Mucosa of descending colon (tissue), 3 donors: Measurements from ENCODE around the gene ZNF653. TPM values are rescaled to one million over a fixed set of nuclear protein-coding genes. Genes with fewer than 3 reads are reported as not detected.
"Not testable (repeated sequence)": the region's sequence is repeated elsewhere in the genome, so short reads cannot be mapped to it uniquely, and the experiment has no call there.

Source experiments
- ATAC-seq: fragments of 200-7000 bp; cut with Tn5 transposase; one replicate; pipeline ENCODE4 v1.9.1; 2020; ENCODE audit warnings: mild to moderate bottlenecking, moderate library complexity
- DNase-seq, 3 donors: peaks; one replicate each; pipeline ENCODE4 v3.0.0-alpha.2; 2020
- H3K36me3 ChIP-seq: fragments of 200-600 bp; one replicate; pipeline ENCODE4 v1.8.0; 2021; ENCODE audit warnings: low read depth, mild to moderate bottlenecking
- H3K4me1 ChIP-seq: fragments of 200-600 bp; one replicate; pipeline ENCODE4 v1.8.0; 2021; ENCODE audit warnings: low read depth, mild to moderate bottlenecking
- H3K4me3 ChIP-seq: fragments of 200-600 bp; one replicate; pipeline ENCODE4 v1.8.0; 2021; ENCODE audit warnings: mild to moderate bottlenecking
- H3K9me3 ChIP-seq: fragments of 200-600 bp; one replicate; pipeline ENCODE4 v1.8.0; 2021; ENCODE audit warnings: mild to moderate bottlenecking
- intact Hi-C, 2 donors: fragments of 100-400 bp; cut with DNase I in 1 of 2; cut with micrococcal nuclease in 1 of 2; formaldehyde crosslinking; loops; one replicate each; pipeline versions ENCODE4 v1.11.0 to v1.11.1; 2022; cut with DNase I, micrococcal nuclease
- total RNA-seq, 3 donors: library from RNA; stranded (reverse); fragmentation: NEBNext Ultra II Directional in 2 of 3; extraction: Animal tissue kit (Norgen Biotek cat#: 25700) in 2 of 3; gene quantifications; one replicate each; pipeline versions ENCODE4 v1.2.1 to v1.2.4, GENCODE V29; 2021 to 2023
- TF ChIP-seq, protein P1 (sequence below): fragments of 200-600 bp; IDR thresholded peaks from one replicate; pipeline ENCODE4 v1.8.0; 2022; ENCODE audit warnings: antibody characterized with exemption, mild to moderate bottlenecking
- donor health status: DM: no; HTN: no; CAD: no; lungs with moderate emphysema.
- donor health status: DM: no; HTN: no; CAD: no.
- donor health status: DM: no; HTN: yes; CAD: no.

ZNF653 gene
- total RNA-seq, 3 donors from 2014 or later: 10.4 to 13.5 (median 10.9) TPM

DNA sequence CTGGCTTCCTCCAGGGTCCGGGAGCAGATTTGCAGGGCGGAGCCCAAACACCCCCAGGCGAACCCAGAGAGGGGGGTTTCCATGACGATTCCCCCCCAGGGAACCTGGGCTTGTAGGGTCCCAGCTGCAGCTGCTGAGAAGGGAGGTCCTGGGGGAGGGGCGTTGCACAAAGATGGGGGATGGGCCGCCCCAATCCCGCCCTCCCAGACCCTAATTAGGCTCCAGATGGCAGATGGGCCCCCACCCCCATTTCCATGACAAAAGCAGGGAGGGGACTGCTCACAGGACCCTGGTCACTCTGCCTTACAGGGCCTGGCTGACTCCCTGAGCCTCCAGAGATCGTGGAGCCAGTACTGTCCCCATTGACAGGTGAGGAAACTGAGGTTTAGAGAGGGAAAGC is 40.0 kb downstream of the ZNF653 start:
- H3K9me3 ChIP-seq: no peaks in the 10 kb centered on the region
- ATAC-seq: no peak
- intact Hi-C loops: no loop called here

DNA sequence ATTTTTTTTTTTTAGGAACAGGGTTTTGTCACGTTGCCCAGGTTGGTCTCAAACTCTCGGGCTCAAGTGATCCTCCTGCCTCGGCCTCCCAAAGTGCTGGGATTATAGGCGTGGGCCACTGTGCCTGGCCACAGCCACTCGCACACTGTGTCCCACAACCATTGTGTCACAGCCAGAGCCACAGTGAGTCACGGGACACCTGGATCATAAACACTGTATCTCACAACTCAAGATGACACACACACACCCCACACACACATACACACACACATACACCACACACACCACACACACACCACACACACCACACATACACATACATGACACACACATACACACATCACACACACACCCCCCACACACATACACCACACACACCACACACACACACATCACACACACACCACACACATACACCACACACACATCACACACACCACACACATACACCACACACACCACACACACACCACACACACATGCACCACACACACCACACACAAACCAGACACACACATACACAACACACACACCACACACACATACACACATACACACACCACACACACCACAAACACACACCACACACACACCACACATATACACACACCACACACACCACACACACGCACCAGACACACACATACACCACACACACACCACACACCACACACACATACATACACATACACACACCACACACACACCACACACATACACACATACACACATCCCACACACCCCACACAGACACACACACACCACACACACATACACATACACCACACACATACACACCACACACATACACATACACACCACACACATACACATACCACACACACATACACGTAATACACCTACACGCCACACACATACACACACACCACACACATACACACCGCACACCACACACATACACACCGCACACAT is 41.0 kb downstream of the ZNF653 start:
- no peak for DNase-seq
- Histone ChIP-seq H3K4me3 (no peak overlapping the region), H3K9me3 (no peaks in the 10 kb centered on the region), H3K36me3 (no peaks in the 10 kb centered on the region), H3K4me1 (no peaks in the 10 kb centered on the region)
- no peak for ATAC-seq
- TF ChIP-seq, protein P1, sequence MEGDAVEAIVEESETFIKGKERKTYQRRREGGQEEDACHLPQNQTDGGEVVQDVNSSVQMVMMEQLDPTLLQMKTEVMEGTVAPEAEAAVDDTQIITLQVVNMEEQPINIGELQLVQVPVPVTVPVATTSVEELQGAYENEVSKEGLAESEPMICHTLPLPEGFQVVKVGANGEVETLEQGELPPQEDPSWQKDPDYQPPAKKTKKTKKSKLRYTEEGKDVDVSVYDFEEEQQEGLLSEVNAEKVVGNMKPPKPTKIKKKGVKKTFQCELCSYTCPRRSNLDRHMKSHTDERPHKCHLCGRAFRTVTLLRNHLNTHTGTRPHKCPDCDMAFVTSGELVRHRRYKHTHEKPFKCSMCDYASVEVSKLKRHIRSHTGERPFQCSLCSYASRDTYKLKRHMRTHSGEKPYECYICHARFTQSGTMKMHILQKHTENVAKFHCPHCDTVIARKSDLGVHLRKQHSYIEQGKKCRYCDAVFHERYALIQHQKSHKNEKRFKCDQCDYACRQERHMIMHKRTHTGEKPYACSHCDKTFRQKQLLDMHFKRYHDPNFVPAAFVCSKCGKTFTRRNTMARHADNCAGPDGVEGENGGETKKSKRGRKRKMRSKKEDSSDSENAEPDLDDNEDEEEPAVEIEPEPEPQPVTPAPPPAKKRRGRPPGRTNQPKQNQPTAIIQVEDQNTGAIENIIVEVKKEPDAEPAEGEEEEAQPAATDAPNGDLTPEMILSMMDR: no peak
- intact Hi-C loops: no loop called here

More for the DNA sequence above, 40.0 kb downstream of the ZNF653 start:
- TF ChIP-seq, protein P1: no peak
- no peaks in the 10 kb centered on the region for H3K36me3 ChIP-seq
- no peaks in the 10 kb centered on the region for H3K4me1 ChIP-seq
- no peak for DNase-seq
- no peak overlapping the region for H3K4me3 ChIP-seq

DNA sequence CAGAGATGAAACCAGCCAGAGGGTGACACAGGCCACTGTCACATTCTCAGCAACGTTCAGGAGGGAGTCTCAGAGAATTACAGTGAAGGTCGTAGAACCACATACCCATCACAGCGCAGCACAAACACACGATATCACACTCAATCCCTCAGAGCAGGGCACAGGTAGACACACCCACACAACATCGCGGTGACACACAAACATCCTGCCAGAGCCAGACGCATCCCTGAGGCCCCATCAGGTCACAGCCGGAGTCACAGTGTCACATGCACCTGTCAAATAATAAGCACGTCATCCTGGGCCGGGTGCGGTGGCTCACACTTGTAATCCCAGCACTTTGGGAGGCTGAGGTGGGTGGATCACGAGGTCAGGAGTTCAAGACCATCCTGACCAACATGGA is 42.2 kb downstream of the ZNF653 start:
- Histone ChIP-seq H3K4me3 (no peak overlapping the region), H3K36me3 (no peaks in the 10 kb centered on the region), H3K4me1 (no peaks in the 10 kb centered on the region), H3K9me3 (no peaks in the 10 kb centered on the region)
- DNase-seq (no peak), ATAC-seq (no peak)
- TF ChIP-seq, protein P1: no peak
- intact Hi-C loops: no loop called here

DNA sequence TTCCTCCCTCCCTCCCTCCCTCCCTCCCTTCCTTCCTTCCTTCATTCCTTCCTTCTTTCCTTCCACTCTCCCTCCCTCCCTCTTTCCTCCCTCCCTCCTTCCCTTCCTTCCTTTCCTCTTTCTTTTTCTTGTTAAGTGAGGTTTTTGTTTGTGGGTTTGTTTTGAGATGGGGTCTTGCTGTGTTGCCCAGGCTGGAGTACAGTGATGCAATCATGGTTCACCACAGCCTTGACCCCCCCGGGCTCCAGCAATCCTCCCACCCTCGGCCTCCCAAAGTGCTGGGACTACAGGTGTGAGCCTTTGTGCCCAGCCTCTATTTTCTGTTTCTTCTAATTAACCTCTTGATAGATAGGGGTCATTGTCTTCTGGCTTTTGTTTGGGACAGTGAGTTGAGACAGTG is 44.2 kb downstream of the ZNF653 start:
- ATAC-seq (no peak), DNase-seq (no peak)
- no peaks in the 10 kb centered on the region for H3K9me3 ChIP-seq
- H3K36me3 ChIP-seq: no peaks in the 10 kb centered on the region
- H3K4me3 ChIP-seq: no peak overlapping the region
- TF ChIP-seq, protein P1: no peak
- H3K4me1 ChIP-seq: no peaks in the 10 kb centered on the region
- intact Hi-C loops: no loop called here

DNA sequence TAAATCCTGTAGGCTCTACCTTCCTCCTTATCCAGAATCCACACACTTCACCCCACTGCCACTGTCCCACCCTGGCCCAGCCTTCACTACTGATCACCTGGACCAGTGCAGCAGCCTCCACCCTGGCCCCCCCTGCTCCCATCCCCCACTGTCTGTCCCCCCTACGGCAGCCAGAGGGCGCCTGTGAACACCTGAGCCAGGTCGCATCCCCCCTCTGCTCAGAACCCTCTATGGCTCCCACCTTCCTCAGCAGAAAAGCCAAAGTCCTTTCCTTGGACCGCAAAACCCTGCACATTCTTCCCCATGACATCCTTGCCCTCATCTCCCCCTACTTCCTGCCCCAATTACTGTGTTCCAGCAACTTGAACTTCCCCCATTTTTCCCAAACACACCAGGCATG is 45.4 kb downstream of the ZNF653 start:
- Histone ChIP-seq H3K9me3 (no peaks in the 10 kb centered on the region), H3K4me3 (no peak overlapping the region), H3K36me3 (no peaks in the 10 kb centered on the region), H3K4me1 (no peaks in the 10 kb centered on the region)
- DNase-seq (no peak), ATAC-seq (no peak)
- TF ChIP-seq, protein P1: no peak
- intact Hi-C loops: no loop called here

DNA sequence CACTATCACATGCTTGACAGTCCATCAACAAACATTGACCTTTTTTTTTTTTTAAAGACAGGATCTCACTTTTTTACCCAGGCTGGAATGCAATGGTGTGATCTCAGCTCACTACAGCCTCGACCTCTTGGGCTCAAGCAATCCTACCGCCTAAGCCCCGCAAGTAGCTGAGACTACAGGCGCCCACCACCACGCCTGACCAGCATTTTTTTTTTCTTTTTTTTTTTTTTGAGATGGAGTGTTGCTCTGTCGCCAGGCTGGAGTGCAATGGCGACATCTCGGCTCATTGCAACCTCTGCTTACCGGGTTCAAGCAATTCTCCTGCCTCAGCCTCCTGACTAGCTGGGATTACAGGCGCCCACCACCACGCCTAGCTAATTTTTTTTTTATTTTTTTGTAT is 46.7 kb downstream of the ZNF653 start:
- H3K36me3 ChIP-seq, H3K4me3 ChIP-seq, H3K4me1 ChIP-seq, H3K9me3 ChIP-seq, ATAC-seq, DNase-seq, intact Hi-C loops: not testable (repeated sequence)
